ENCODE data around the gene ARHGAP20.
A peak's percentile ranks its signal among the peaks of the same experiment; 100 is the strongest.

Gene ARHGAP20

DNA sequence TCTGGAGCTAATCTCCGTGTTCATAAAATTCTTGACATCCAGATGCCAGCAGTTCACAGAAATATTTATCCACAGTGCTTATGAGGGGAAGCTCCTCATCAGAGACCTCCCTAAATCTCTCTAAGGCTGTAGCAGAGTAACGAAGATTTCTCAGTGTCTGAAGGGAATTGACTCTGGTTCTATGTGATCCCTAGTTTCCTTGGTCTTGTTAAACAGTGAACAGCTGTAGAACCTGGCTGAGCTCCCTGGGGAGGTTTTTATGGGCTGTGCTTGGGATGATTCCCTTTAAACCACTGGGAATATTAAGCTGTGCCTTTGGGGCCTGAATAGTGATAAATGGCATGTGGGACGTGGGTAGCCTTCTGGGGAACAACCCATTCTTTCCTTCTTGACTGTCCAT is 43.7 kb upstream of the ARHGAP20 start:
- TF ChIP-seq, protein P1, sequence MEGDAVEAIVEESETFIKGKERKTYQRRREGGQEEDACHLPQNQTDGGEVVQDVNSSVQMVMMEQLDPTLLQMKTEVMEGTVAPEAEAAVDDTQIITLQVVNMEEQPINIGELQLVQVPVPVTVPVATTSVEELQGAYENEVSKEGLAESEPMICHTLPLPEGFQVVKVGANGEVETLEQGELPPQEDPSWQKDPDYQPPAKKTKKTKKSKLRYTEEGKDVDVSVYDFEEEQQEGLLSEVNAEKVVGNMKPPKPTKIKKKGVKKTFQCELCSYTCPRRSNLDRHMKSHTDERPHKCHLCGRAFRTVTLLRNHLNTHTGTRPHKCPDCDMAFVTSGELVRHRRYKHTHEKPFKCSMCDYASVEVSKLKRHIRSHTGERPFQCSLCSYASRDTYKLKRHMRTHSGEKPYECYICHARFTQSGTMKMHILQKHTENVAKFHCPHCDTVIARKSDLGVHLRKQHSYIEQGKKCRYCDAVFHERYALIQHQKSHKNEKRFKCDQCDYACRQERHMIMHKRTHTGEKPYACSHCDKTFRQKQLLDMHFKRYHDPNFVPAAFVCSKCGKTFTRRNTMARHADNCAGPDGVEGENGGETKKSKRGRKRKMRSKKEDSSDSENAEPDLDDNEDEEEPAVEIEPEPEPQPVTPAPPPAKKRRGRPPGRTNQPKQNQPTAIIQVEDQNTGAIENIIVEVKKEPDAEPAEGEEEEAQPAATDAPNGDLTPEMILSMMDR (conservative IDR thresholded peaks at IDR 0.05): no peak
- peak overlapping the region; percentile 0; the same call in 1 of the 2 replicates for H3K27ac ChIP-seq

DNA sequence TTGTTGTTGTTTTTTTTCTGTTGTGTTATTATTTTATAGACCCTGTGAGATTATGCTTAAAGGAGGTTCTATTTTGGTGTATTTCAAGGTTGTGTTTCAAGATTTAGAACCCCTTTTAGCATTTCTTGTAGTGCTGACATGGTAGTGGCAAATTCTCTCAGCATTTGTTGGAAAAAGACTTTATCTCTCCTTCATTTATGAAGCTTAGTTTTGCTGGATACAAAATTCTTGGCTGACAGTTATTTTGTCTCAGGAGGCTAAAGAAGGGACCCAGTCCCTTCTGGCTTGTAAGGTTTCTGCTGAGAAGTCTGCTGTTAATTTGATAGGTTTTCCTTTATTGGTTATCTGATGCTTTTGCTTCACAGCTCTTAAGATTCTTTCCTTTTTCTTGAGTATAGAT is 40.7 kb upstream of the ARHGAP20 start:
- TF ChIP-seq, protein P1 (conservative IDR thresholded peaks at IDR 0.05): no peak
- H3K27ac ChIP-seq: no peak overlapping the region

DNA sequence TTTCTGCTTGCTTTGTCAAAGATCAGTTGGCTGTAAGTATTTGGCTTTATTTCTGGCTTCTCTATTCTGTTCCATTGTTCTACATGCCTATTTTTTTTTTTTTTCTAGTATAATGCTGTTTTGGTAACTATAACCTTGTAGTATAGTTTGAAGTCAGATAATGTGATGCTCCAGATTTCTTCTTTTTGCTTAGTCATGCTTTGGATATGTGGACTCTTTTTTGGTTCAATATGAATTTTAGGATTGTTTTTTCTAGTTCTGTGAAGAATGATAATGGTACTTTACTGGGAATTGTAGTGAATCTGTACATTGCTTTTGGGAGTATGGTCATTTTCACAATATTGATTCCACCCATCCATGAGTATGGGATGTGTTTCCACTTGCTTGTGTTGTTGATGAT is 37.9 kb upstream of the ARHGAP20 start:
- no peak overlapping the region for H3K27ac ChIP-seq
- TF ChIP-seq, protein P1 (conservative IDR thresholded peaks at IDR 0.05): no peak

GRCh38 chr11:110747531-110747930 is 35.3 kb upstream of the ARHGAP20 start:
- TF ChIP-seq, protein P1 (conservative IDR thresholded peaks at IDR 0.05): no peak
- H3K27ac ChIP-seq: peak overlapping the region; percentile 57

DNA sequence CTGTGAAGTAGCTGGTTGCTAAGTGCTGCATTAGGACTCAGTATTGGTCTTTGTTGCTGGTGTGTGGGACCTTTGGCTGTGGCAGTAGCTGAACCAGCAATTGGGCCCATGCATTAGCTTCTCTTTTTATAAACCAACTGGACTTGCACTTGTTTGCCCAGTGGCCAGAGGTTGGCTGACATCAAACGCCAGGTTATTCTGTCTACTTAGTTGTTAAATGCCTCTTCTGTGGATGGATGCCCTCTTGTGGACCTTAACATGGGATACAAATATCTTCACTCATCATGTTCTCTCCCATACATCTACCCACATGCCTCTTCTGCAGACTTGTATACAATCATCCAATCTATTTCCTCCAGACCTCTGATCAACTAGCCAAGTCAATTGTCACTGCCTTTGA is 26.4 kb upstream of the ARHGAP20 start:
- H3K27ac ChIP-seq: no peak overlapping the region
- TF ChIP-seq, protein P1 (conservative IDR thresholded peaks at IDR 0.05): no peak

- no peak overlapping the region for H3K27ac ChIP-seq
- TF ChIP-seq, protein P1 (conservative IDR thresholded peaks at IDR 0.05): no peak
Observed at GRCh38 chr11:110737593-110737992, 25.4 kb upstream of the ARHGAP20 start.

- H3K27ac ChIP-seq: no peak overlapping the region
- TF ChIP-seq, protein P1 (conservative IDR thresholded peaks at IDR 0.05): no peak
Observed at GRCh38 chr11:110736171-110736553, 23.9 kb upstream of the ARHGAP20 start.

Measured in VCaP (cell line).